Natural killer cell (primary cell): ENCODE measurements around the gene IL22. TPM values are rescaled to one million over a fixed set of nuclear protein-coding genes. Genes with fewer than 3 reads are reported as not detected.

Experiments
- ATAC-seq, 3 donors: fragments of 150-1000 bp in 2 of 3; fragments of 200-7000 bp in 1 of 3; cut with Tn5 transposase; 1 replicate in 1 of 3; 2 replicates in 2 of 3; pipeline ENCODE4 v1.10.0; 2021; ENCODE audit warnings: mild to moderate bottlenecking in 2 of 3, moderate library complexity in 2 of 3
- DNase-seq, 2 donors: peaks; one replicate each; pipeline versions ENCODE4 v3.0.0 to v3.0.0-alpha.2; 2013 to 2021; ENCODE audit warnings: mixed read lengths in 1 of 2
- H3K27ac ChIP-seq: one replicate; pipeline ENCODE4 v1.5.1; 2013; ENCODE audit warnings: mild to moderate bottlenecking, low read length
- H3K27me3 ChIP-seq: one replicate; pipeline ENCODE4 v1.6.1; 2013; ENCODE audit warnings: low read length; ENCODE audit not compliant: control insufficient read depth, insufficient read depth
- H3K36me3 ChIP-seq: one replicate; pipeline ENCODE4 v1.6.1; 2013; ENCODE audit warnings: low read length; ENCODE audit not compliant: control insufficient read depth, insufficient read depth
- H3K4me1 ChIP-seq: one replicate; pipeline ENCODE4 v1.6.1; 2013; ENCODE audit warnings: low read length; ENCODE audit not compliant: control insufficient read depth, insufficient read depth
- H3K4me3 ChIP-seq: one replicate; pipeline ENCODE4 v1.5.1; 2013; ENCODE audit warnings: low read length
- H3K9me3 ChIP-seq: one replicate; pipeline ENCODE4 v1.6.1; 2013; ENCODE audit warnings: low read length; ENCODE audit not compliant: control insufficient read depth, insufficient read depth
- H3K27ac Mint-ChIP-seq, 2 donors: one replicate each; pipeline ENCODE4 v1.8.0; 2022; ENCODE audit warnings: mild to moderate bottlenecking in 2 of 2, mixed read lengths in 2 of 2, moderate library complexity in 1 of 2
- H3K27me3 Mint-ChIP-seq, 2 donors: one replicate each; pipeline ENCODE4 v1.8.0; 2022; ENCODE audit warnings: low read depth in 2 of 2, mixed read lengths in 2 of 2
- H3K36me3 Mint-ChIP-seq: one replicate; pipeline ENCODE4 v1.8.0; 2022; ENCODE audit warnings: mixed read lengths
- H3K4me1 Mint-ChIP-seq, 2 donors: one replicate each; pipeline ENCODE4 v1.8.0; 2022; ENCODE audit warnings: mixed read lengths in 2 of 2
- H3K4me3 Mint-ChIP-seq: one replicate; pipeline ENCODE4 v1.8.0; 2022; ENCODE audit warnings: mild to moderate bottlenecking, moderate library complexity, mixed read lengths
- H3K9me3 Mint-ChIP-seq, 2 donors: one replicate each; pipeline ENCODE4 v1.8.0; 2022; ENCODE audit warnings: mixed read lengths in 2 of 2
- WGBS: methylation state at CpG from one replicate; pipeline ENCODE4 v1.1.7; 2013; ENCODE audit warnings: missing lambda C conversion rate; ENCODE audit not compliant: insufficient coverage; 5-methylcytosine and 5-hydroxymethylcytosine counted together
- intact Hi-C: fragments of 100-400 bp; cut with micrococcal nuclease; formaldehyde crosslinking; loops from one replicate; pipeline ENCODE4 v1.14.2; 2022
- total RNA-seq, 4 donors: library from RNA; stranded (reverse); fragments of 120-200 nt in 1 of 4; gene quantifications; one replicate each; pipeline versions ENCODE4 v1.2.3 to v1.2.4, GENCODE V29; 2013 to 2022
- TF ChIP-seq, protein P1 (sequence below): fragments of 200-600 bp; IDR thresholded peaks from one replicate; pipeline ENCODE4 v1.8.0; 2022; ENCODE audit warnings: antibody characterized with exemption

The IL22 gene
- total RNA-seq, 3 donors from 2014 or later (not counting 1 experiment from before 2014, with no cell fraction given) = not detected

DNA sequence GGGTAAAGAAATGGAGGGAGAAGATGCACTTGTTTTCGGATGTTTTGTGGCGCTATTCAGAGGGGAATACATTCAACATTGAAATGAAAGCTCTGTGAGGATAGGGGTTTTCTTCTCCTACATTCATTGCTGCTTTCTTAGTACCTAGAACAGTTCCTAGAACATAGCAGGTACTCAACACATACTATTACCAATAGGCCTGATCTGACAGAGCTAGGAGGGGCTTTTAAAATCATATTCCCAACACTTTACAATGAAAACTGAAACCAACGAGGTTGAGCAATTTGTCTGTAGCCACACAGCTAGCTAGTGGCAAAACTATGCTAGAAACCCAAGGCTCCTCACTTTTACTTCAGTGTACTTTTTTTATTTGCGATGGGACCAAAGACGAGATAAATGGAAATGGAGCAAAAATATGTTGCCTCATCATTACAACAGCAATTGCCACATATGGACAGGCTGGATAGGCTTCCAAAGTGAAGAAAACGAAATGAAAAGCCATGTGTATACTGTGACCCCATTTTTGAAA, 23.1 kb upstream of the IL22 start:
- Histone ChIP-seq H3K27me3 (no peaks in the 10 kb centered on the region), H3K36me3 (no peaks in the 10 kb centered on the region), H3K27ac (no peak overlapping the region), H3K4me3 (no peak overlapping the region), H3K9me3 (no peaks in the 10 kb centered on the region), H3K4me1 (no peaks in the 10 kb centered on the region)
- Mint-ChIP-seq H3K4me1 (no peaks in the 10 kb centered on the region), H3K9me3 (no peaks in the 10 kb centered on the region), H3K27ac (no peak overlapping the region), H3K36me3 (no peaks in the 10 kb centered on the region), H3K4me3 (no peak overlapping the region), H3K27me3 (no peaks in the 10 kb centered on the region)
- DNase-seq (no peak), ATAC-seq (no peak)
- intact Hi-C loops = no loop called here
- TF ChIP-seq, protein P1, sequence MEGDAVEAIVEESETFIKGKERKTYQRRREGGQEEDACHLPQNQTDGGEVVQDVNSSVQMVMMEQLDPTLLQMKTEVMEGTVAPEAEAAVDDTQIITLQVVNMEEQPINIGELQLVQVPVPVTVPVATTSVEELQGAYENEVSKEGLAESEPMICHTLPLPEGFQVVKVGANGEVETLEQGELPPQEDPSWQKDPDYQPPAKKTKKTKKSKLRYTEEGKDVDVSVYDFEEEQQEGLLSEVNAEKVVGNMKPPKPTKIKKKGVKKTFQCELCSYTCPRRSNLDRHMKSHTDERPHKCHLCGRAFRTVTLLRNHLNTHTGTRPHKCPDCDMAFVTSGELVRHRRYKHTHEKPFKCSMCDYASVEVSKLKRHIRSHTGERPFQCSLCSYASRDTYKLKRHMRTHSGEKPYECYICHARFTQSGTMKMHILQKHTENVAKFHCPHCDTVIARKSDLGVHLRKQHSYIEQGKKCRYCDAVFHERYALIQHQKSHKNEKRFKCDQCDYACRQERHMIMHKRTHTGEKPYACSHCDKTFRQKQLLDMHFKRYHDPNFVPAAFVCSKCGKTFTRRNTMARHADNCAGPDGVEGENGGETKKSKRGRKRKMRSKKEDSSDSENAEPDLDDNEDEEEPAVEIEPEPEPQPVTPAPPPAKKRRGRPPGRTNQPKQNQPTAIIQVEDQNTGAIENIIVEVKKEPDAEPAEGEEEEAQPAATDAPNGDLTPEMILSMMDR = no peak
- 90% methylated on average over 5 of the region's 6 CpGs for WGBS

DNA sequence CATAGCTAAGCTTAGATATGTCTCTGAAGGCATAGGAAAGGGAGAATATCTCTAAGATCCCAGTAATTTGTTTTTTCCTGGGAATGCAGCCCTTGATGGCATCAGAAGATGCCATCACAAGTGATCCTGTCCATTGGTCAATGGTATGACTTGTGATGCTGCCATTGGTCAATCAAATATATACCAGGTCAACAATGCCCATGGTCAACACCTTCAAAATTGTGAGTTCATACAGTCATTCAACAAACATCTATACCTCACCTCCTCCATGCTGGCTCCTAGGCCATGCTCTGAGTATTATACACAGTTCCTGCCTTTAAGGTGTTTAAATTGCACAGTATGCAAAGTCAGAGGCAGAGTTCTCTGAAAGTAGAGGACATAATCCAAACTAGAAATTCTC, 19.3 kb upstream of the IL22 start:
- Mint-ChIP-seq H3K27ac (no peak overlapping the region), H3K4me1 (no peaks in the 10 kb centered on the region), H3K36me3 (no peaks in the 10 kb centered on the region), H3K27me3 (peaks cover 0 to 10% of the 10 kb centered on the region in 2 donors), H3K9me3 (no peaks in the 10 kb centered on the region), H3K4me3 (no peak overlapping the region)
- H3K27me3 ChIP-seq = no peaks in the 10 kb centered on the region
- intact Hi-C loops = no loop called here
- no peaks in the 10 kb centered on the region for H3K36me3 ChIP-seq
- no peak for DNase-seq
- H3K9me3 ChIP-seq = no peaks in the 10 kb centered on the region
- no peak overlapping the region for H3K27ac ChIP-seq
- no peak for ATAC-seq
- no peaks in the 10 kb centered on the region for H3K4me1 ChIP-seq
- TF ChIP-seq, protein P1 = no peak
- no peak overlapping the region for H3K4me3 ChIP-seq

DNA sequence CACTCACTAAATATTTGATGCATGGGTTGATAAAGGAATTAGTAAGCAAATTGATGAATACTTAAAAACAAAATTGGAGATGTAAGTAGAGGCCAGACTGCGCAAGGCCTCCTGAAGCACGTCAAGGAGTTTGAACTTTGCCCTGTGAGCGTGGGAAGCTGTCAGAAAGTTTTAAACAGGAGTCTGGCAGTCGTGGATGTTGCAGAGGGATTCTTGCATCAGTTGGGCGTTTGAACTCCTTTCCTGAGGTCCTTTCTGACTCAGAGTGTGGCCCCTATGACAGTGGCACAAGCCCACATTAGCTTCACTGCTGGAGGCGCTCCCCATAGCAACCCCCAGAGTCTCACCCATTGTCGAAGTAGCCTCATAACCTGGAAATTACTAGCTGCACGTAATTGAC, 17.9 kb upstream of the IL22 start:
- Mint-ChIP-seq H3K27ac (no peak overlapping the region), H3K36me3 (no peaks in the 10 kb centered on the region), H3K27me3 (peaks cover 0 to 10% of the 10 kb centered on the region in 2 donors), H3K4me1 (no peaks in the 10 kb centered on the region), H3K9me3 (no peaks in the 10 kb centered on the region), H3K4me3 (no peak overlapping the region)
- Histone ChIP-seq H3K27ac (no peak overlapping the region), H3K9me3 (no peaks in the 10 kb centered on the region), H3K36me3 (no peaks in the 10 kb centered on the region), H3K4me3 (no peak overlapping the region), H3K4me1 (no peaks in the 10 kb centered on the region), H3K27me3 (no peaks in the 10 kb centered on the region)
- intact Hi-C loops = no loop called here
- 83% methylated on average over 7 of the region's 8 CpGs for WGBS
- ATAC-seq = no peak
- TF ChIP-seq, protein P1 = no peak
- DNase-seq = no peak

DNA sequence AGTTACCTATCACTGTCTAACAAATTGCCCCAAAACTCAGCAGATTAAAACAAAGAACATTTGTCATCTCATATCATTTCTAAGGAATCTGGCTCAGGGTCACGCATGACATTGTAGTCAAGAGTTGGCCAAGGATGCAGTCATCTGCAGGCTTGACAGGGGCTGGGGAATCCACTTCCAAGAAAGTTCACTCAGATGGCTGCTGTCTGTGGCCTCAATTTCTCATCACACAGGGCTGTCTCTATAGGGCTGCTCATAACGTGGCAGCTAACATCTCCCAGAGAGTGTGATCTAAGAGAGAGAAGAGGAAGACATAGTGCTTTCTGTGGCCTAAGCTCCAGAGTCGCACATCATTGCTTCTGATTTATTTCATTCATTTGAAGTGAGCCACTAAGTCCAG, 17.0 kb upstream of the IL22 start:
- Mint-ChIP-seq H3K27ac (no peak overlapping the region), H3K4me3 (no peak overlapping the region), H3K4me1 (no peaks in the 10 kb centered on the region), H3K9me3 (no peaks in the 10 kb centered on the region), H3K36me3 (no peaks in the 10 kb centered on the region), H3K27me3 (peaks cover 0 to 10% of the 10 kb centered on the region in 2 donors)
- no peaks in the 10 kb centered on the region for H3K4me1 ChIP-seq
- TF ChIP-seq, protein P1 = no peak
- DNase-seq (no peak), ATAC-seq (no peak)
- no peaks in the 10 kb centered on the region for H3K36me3 ChIP-seq
- intact Hi-C loops = no loop called here
- WGBS = 90% methylated on average over 3 of the region's 3 CpGs
- no peaks in the 10 kb centered on the region for H3K27me3 ChIP-seq
- H3K9me3 ChIP-seq = no peaks in the 10 kb centered on the region
- no peak overlapping the region for H3K4me3 ChIP-seq
- H3K27ac ChIP-seq = no peak overlapping the region
